ENCODE results near the gene TRAF4. TPM values are rescaled to one million over a fixed set of nuclear protein-coding genes. Genes with fewer than 3 reads are reported as not detected.

The TRAF4 gene
- total and polyA plus RNA-seq, 2 experiments from 2014 or later, result 66.2 to 99.5 TPM

- Histone ChIP-seq H3K4me3 (no peak overlapping the region), H3K4me1 (ENCODE audit: insufficient read depth) (peaks cover 30% of the 10 kb centered on the region), H2AFZ (no peak overlapping the region), H3K27ac (peak overlapping the region; percentile 97), H3K4me2 (peak overlapping the region; percentile 85), H3K9me2 (replicated peaks; ENCODE audit: insufficient read depth) (no peaks in the 10 kb centered on the region), H3K79me2 (peaks cover 34% of the 10 kb centered on the region), H3K9me3 (ENCODE audit: low read depth) (no peaks in the 10 kb centered on the region), H3K27me3 (no peaks in the 10 kb centered on the region), H4K20me1 (ENCODE audit: insufficient read depth, poor library complexity, severe bottlenecking) (peaks cover 5% of the 10 kb centered on the region), H3K36me3 (replicated peaks; ENCODE audit: insufficient read depth, low read depth) (no peaks in the 10 kb centered on the region)
- WGBS (ENCODE audit: low lambda C conversion rate, missing lambda C conversion rate), result 79% methylated on average over 7 of the region's 7 CpGs
- DNase-seq (ENCODE audit: low spot score), result no peak
- TF ChIP-seq CTCF (IDR thresholded peaks at IDR 0.05; ENCODE audit: poor library complexity) (no peak), EZH2 (IDR thresholded peaks at IDR 0.05; ENCODE audit: borderline replicate concordance) (no peak), EZH2phosphoT487 (IDR thresholded peaks at IDR 0.05; ENCODE audit: low read depth, severe bottlenecking, unreplicated experiment) (no peak)
Measured at GRCh38 chr17:28712705-28713415, 31.0 kb upstream of the TRAF4 start.

DNA sequence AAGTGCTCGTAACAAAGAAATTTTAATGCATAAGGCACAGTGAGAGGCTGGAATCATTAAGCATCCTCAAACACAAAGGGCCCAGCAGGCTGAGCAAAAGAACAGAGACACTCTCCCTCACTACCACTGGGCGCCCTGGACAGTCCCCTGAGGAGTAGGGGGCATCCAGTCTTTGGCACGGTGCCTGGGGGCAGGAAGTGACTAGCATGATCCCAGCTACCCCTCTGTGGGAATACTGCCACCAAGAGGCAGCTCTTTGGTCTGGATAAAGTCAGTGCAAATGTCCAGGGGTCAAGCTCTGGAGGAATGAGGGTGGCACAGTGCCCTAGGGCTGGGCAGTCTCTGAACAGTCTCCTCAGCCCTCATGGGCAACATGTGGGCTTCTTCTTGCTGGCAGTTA, 29.5 kb upstream of the TRAF4 start:
- no peak for DNase-seq (ENCODE audit: low spot score)
- Histone ChIP-seq H3K9me2 (replicated peaks; ENCODE audit: insufficient read depth) (no peaks in the 10 kb centered on the region), H3K27me3 (no peaks in the 10 kb centered on the region), H3K4me1 (ENCODE audit: insufficient read depth) (peaks cover 40% of the 10 kb centered on the region), H3K9me3 (ENCODE audit: low read depth) (no peaks in the 10 kb centered on the region), H3K4me2 (no peak overlapping the region), H3K79me2 (peaks cover 30% of the 10 kb centered on the region), H3K36me3 (replicated peaks; ENCODE audit: insufficient read depth, low read depth) (no peaks in the 10 kb centered on the region), H4K20me1 (ENCODE audit: insufficient read depth, poor library complexity, severe bottlenecking) (peaks cover 5% of the 10 kb centered on the region), H2AFZ (no peak overlapping the region), H3K4me3 (no peak overlapping the region), H3K27ac (no peak overlapping the region)
- WGBS (ENCODE audit: low lambda C conversion rate, missing lambda C conversion rate), result 98% methylated on average over 3 of the region's 3 CpGs
- TF ChIP-seq EZH2phosphoT487 (IDR thresholded peaks at IDR 0.05; ENCODE audit: low read depth, severe bottlenecking, unreplicated experiment) (no peak), EZH2 (IDR thresholded peaks at IDR 0.05; ENCODE audit: borderline replicate concordance) (no peak), CTCF (IDR thresholded peaks at IDR 0.05; ENCODE audit: poor library complexity) (no peak)

- Histone ChIP-seq H3K4me3 (no peak overlapping the region), H3K9me3 (ENCODE audit: low read depth) (no peaks in the 10 kb centered on the region), H3K9me2 (replicated peaks; ENCODE audit: insufficient read depth) (no peaks in the 10 kb centered on the region), H4K20me1 (ENCODE audit: insufficient read depth, poor library complexity, severe bottlenecking) (peaks cover 6% of the 10 kb centered on the region), H3K79me2 (peaks cover 26% of the 10 kb centered on the region), H3K27ac (no peak overlapping the region), H3K27me3 (no peaks in the 10 kb centered on the region), H3K36me3 (replicated peaks; ENCODE audit: insufficient read depth, low read depth) (no peaks in the 10 kb centered on the region), H3K4me2 (no peak overlapping the region), H2AFZ (no peak overlapping the region), H3K4me1 (ENCODE audit: insufficient read depth) (peaks cover 33% of the 10 kb centered on the region)
- DNase-seq (ENCODE audit: low spot score), result no peak
- TF ChIP-seq EZH2phosphoT487 (IDR thresholded peaks at IDR 0.05; ENCODE audit: low read depth, severe bottlenecking, unreplicated experiment) (no peak), CTCF (IDR thresholded peaks at IDR 0.05; ENCODE audit: poor library complexity) (no peak), EZH2 (IDR thresholded peaks at IDR 0.05; ENCODE audit: borderline replicate concordance) (no peak)
- WGBS (ENCODE audit: low lambda C conversion rate, missing lambda C conversion rate), result 96% methylated on average over 2 of the region's 2 CpGs
Measured at GRCh38 chr17:28715217-28715616, 28.6 kb upstream of the TRAF4 start.
